HG03571 (cell line): ENCODE results near the gene ZBTB12.
"Not testable (repeated sequence)": the region's sequence is repeated elsewhere in the genome, so short reads cannot be mapped to it uniquely, and the experiment has no call there.

ENCODE experiments used
- ATAC-seq: cut with Tn5 transposase; IDR thresholded peaks from one replicate; pipeline ENCODE4 v1.9.1; 2021; ENCODE audit not compliant: unreplicated experiment

The ZBTB12 gene, protein sequence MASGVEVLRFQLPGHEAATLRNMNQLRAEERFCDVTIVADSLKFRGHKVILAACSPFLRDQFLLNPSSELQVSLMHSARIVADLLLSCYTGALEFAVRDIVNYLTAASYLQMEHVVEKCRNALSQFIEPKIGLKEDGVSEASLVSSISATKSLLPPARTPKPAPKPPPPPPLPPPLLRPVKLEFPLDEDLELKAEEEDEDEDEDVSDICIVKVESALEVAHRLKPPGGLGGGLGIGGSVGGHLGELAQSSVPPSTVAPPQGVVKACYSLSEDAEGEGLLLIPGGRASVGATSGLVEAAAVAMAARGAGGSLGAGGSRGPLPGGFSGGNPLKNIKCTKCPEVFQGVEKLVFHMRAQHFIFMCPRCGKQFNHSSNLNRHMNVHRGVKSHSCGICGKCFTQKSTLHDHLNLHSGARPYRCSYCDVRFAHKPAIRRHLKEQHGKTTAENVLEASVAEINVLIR

DNA sequence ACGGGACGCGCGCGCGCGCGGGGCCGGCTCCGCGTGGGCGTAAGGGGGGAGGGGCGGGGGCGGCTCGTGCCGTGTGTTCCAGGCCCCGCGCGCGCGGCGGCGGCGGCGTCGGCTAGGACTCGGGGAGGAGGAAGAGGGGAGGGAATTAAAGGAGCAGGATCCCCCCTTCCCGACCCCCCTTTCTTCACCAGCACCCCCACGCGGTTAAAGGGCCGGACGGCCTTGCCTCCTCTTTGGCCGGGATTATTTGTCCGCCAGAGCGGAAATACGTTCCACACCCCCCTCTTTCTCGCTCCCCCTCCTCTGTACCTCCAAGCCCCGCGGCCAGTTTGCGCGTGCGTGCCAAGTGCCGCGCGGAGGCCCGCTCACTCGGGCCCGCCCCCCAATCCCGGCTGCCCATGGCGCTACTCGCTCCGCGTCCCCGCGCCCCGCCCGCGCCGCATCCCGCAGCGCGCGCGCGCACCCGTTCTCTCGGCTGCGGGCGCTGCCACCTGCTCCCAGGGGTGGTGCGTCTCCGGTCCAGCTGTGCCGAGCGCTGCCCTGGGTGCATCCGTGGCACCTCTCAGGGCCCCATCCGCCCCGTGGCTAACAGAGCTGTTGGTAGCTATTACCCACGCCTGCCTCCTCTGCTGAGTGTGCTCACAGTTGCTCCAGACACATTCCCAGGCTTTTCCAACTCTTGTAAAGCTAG lies at the start of gene ZBTB12:
ZBTB12 (minus strand) TSS at position 134 of the 691 bp plus-strand sequence. CDS start 781 bp downstream, outside the sequence.
- ATAC-seq: peak; percentile 39

DNA sequence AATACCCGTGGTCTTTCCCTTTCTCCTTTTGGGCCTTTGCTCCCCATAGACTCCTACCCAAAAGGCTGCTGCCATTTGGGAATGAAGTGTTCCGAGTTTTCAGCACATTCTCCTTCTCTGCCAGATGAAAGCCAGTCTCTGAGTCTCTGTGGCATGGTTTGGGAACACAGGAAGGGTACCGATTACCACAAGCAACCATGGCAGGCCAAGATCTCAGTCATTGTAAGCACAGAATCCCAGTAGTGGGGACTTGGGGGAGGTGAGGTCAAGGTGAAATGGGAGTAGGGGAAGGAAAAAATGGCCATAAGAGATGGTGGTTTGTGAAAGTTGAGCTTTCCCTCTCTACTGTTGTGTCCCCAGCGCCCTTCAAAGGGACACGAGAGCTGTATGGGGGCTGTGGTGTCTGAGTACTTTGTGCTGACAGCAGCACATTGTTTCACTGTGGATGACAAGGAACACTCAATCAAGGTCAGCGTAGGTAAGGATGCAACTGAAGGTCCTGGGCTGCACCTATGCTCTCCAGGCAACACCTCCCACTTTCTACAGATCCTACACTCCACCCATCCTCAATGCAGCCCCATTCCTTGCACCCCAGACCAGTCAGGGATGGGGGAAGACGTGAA lies 48.2 kb upstream of the ZBTB12 start:
- no peak for ATAC-seq

DNA sequence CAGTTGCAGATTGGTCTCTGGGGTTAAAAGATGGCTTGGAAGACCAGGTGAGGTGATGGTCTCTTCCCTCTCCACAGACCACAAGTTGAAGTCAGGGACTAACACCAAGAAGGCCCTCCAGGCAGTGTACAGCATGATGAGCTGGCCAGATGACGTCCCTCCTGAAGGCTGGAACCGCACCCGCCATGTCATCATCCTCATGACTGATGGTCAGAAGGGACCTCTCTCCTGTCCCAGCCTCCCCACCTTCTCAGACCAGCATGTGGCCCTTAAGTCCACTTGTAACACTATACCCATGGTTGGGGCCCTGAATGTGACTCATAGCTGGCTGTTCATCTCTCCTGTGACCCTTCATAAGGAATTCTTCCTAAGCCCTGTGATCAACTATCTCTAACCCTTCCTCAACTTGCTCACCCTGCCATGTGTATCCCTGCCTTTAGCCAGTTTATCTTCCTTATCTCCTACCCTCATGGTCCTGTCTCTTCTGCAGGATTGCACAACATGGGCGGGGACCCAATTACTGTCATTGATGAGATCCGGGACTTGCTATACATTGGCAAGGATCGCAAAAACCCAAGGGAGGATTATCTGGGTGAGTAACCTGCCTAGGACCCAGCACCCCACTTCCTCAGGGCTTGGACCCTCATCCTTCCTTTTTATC lies 47.0 kb upstream of the ZBTB12 start:
- ATAC-seq: no peak

DNA sequence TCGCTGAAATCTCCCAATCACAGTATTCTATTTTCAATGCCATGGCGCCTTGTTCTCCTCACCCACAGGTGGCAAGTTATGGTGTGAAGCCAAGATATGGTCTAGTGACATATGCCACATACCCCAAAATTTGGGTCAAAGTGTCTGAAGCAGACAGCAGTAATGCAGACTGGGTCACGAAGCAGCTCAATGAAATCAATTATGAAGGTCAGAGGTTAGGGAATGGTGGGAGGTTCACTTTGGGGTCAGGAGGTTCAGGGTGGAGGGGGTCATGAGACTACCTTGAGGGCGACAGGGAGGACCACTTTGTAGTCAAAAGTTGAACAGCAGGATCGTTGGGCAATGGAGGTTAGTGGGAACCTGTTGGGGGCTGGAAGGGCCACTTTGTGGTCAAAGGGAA lies 46.4 kb upstream of the ZBTB12 start:
- no peak for ATAC-seq

DNA sequence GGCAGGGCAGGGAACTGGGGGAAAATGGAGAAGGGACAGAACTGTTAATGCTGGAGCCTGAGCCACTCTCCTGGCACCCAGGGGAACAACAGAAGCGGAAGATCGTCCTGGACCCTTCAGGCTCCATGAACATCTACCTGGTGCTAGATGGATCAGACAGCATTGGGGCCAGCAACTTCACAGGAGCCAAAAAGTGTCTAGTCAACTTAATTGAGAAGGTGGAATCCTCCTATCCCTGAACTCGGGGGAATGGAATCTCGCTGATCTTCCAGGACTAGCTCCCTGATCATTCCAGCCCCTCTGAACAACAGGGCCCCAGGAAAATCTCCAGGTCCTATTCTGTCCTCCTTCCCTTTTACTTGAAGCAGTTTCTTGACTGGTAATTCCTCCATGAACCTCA lies 46.0 kb upstream of the ZBTB12 start:
- ATAC-seq: no peak

DNA sequence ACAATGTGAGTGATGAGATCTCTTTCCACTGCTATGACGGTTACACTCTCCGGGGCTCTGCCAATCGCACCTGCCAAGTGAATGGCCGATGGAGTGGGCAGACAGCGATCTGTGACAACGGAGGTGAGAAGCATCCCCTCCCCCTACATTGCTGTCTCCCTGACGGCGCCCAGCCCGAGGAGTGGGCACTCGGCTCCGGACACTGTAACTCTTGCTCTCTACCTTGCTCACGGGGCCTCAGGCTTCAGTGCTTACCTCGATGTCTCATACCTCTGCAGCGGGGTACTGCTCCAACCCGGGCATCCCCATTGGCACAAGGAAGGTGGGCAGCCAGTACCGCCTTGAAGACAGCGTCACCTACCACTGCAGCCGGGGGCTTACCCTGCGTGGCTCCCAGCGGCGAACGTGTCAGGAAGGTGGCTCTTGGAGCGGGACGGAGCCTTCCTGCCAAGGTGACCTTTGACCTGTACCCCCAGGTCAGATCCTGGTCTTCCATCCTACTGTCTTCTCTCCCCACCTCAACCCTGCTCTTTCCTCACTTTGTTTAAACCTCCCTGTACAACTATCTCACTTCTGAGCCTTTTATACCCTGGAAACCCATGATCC lies 45.3 kb upstream of the ZBTB12 start:
- no peak for ATAC-seq

DNA sequence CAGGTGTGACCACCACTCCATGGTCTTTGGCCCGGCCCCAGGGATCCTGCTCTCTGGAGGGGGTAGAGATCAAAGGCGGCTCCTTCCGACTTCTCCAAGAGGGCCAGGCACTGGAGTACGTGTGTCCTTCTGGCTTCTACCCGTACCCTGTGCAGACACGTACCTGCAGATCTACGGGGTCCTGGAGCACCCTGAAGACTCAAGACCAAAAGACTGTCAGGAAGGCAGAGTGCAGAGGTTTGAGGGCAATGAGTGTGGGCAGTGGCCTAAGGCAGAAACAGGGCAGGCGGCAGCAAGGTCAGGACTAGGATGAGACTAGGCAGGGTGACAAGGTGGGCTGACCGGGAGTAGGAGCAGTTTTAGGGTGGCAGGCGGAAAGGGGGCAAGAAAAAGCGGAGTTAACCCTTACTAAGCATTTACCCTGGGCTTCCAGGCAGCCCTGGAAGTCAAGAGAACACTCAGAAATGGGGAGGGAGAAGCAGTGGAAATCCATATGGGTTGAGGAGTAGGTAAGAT lies 44.5 kb upstream of the ZBTB12 start:
- ATAC-seq: no peak

DNA sequence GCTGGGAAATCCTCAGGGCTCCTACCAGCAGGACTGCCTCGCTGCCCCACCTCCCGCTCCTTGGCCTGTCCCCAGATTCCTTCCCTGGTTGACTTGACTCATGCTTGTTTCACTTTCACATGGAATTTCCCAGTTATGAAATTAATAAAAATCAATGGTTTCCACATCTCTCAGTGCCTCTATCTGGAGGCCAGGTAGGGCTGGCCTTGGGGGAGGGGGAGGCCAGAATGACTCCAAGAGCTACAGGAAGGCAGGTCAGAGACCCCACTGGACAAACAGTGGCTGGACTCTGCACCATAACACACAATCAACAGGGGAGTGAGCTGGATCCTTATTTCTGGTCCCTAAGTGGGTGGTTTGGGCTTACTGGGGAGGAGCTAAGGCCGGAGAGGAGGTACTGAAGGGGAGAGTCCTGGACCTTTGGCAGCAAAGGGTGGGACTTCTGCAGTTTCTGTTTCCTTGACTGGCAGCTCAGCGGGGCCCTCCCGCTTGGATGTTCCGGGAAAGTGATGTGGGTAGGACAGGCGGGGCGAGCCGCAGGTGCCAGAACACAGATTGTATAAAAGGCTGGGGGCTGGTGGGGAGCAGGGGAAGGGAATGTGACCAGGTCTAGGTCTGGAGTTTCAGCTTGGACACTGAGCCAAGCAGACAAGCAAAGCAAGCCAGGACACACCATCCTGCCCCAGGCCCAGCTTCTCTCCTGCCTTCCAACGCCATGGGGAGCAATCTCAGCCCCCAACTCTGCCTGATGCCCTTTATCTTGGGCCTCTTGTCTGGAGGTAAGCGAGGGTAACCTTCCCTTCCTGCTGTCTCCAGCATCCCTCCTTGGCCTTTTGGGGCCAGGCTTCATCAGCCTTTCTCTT lies 43.9 kb upstream of the ZBTB12 start, which contains the start of gene CFB:
CFB (plus strand) TSS at position 589 of the 863 bp plus-strand sequence; CDS start at position 716, 127 bp downstream.
- ATAC-seq: no peak

DNA sequence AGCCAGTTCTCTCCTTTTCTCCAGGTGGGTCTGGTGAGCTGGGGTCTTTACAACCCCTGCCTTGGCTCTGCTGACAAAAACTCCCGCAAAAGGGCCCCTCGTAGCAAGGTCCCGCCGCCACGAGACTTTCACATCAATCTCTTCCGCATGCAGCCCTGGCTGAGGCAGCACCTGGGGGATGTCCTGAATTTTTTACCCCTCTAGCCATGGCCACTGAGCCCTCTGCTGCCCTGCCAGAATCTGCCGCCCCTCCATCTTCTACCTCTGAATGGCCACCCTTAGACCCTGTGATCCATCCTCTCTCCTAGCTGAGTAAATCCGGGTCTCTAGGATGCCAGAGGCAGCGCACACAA lies 43.2 kb upstream of the ZBTB12 start:
- ATAC-seq: no peak

DNA sequence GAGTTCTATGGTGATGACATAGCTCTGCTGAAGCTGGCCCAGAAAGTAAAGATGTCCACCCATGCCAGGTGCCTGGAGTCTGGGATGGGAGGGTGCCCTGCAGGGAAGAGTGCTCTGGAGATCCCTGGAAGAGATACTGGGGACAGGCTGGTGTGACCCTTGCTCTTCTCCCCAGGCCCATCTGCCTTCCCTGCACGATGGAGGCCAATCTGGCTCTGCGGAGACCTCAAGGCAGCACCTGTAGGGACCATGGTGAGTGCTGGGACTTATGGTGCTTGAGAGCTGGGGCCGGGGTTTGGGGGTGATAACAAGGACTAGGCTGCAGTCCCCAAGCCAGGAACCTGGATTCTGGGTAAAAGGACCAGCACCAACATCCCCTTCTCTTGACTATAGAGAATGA lies 41.9 kb upstream of the ZBTB12 start:
- no peak for ATAC-seq

DNA sequence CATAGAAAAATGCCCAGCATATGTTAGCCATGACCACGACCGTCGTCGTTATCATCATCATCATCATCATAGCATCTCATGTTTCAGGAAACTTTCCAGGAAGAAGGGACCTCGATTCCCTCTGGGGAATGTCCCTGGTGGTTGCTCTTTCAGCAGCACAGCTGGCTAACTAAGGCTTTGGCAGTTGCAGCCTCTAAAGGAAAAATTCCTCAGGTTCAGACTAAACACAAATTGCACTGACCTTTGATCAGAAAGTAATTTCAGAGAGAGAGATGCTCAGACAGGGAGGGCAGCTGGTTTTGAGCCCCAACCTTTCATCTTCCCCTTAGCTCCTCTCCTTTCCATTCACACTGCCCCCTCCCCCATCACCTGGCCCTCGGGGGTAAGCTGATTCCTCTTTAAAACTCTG lies 38.4 kb upstream of the ZBTB12 start:
- ATAC-seq: no peak

DNA sequence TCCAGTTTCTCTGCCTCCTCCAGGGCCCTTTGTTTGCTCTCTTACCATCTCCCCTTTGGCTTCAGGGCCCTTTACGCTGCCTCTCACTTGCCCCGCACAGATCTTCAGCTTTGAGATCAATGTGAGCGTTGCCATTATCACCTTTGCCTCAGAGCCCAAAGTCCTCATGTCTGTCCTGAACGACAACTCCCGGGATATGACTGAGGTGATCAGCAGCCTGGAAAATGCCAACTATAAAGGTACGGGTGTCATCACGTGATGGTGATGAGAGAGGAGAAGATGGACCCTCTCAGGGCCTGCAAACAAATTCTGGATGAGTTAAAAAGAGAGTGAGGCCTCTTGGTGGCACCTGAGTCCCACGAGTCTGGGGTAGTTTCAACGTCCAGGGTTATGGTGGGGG lies 33.9 kb upstream of the ZBTB12 start:
- no peak for ATAC-seq

DNA sequence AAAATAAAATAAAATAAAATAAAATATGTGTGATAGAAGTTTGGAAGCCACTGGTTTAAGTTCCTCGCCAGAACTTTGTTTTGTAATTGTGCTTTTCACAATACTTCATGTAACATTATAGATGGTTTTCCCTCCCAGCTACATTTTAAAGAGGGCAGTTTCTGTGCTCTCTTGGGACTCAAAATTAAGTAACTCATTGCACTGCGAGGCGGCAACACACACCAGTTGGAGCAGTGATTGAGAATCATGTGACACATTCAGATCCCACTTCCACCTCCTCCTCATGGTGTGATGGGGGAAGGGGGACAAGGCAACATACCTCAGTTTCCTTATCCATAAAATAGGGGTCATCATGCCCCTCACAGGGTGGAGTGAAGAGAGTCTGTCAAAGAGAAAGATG lies 33.1 kb upstream of the ZBTB12 start:
- ATAC-seq: no peak

DNA sequence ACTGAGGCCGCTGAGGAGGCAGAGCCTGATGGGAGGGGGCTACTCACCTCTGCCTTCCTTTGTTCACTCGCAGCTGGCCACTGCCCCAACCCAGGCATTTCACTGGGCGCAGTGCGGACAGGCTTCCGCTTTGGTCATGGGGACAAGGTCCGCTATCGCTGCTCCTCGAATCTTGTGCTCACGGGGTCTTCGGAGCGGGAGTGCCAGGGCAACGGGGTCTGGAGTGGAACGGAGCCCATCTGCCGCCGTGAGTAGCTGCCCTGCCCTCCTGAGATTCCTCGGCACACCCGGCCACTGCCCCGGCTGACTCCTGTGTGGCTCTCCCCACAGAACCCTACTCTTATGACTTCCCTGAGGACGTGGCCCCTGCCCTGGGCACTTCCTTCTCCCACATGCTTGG lies 31.7 kb upstream of the ZBTB12 start:
- ATAC-seq: no peak

DNA sequence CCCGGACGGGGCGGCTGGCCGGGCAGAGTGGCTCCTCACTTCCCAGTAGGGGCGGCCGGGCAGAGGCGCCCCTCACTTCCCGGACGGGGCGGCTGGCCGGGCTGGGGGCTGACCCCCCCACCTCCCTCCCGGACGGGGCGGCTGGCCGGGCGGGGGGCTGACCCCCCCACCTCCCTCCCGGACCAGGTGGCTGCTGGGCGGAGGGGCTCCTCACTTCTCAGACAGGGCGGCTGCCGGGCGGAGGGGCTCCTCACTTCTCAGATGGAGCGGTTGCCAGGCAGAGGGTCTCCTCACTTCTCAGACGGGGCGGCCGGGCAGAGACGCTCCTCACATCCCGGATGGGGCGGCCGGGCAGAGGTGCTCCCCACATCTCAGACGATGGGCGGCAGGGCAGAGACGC lies 30.3 kb upstream of the ZBTB12 start:
- ATAC-seq: not testable (repeated sequence)

DNA sequence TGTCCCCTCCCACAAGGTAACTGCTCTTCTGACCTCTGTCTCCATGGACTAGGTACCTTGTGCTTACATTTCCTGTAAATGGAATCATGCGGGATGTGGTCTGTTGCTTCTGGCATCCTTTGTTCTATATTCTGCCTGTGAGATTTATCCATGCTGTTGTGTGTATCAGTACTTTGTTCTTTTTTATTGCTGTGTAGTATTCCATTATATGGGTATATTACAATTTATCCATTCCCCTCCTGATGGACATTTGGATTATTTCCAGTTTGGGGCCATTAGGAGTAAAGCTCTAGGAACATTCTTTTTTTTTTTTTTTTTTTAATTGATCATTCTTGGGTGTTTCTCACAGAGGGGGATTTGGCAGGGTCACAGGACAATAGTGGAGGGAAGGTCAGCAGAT lies 29.1 kb upstream of the ZBTB12 start:
- ATAC-seq: no peak

DNA sequence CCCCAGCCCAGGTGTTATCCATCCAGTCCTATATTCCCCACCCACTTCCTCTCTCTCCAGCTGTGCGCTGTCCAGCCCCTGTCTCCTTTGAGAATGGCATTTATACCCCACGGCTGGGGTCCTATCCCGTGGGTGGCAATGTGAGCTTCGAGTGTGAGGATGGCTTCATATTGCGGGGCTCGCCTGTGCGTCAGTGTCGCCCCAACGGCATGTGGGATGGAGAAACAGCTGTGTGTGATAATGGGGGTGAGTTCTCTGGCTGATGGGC lies 26.7 kb upstream of the ZBTB12 start:
- no peak for ATAC-seq

DNA sequence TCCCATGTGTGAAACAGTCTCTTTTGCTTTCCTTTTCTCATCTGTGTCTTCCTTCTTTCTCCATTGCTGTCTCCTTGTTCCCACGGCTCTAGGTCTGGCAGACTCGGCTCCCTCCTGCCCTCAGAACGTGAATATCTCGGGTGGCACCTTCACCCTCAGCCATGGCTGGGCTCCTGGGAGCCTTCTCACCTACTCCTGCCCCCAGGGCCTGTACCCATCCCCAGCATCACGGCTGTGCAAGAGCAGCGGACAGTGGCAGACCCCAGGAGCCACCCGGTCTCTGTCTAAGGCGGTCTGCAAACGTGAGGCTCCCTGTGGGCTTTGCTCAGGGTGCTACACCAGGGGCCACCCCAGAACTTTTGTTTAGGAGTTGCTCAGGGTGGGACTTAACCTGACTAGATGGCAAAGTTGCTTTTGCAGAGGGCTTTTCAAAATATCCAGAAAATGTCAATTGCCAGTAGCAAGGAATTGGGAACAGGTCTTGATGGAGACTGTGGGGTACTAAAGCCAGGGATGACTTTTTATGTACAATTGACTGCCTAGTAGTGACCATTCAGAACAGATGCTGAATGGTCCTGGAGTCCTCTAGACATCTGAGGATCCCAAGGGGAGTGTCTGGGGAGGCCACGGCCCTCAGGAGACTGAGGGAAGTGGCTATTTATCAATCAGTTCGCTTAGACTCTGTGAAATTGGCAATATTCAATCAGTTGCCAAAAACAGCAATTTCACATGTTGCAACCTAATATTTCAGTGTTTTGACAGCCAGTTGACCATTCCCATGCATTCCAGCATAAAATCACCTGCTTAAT lies 26.2 kb upstream of the ZBTB12 start:
- ATAC-seq: no peak

DNA sequence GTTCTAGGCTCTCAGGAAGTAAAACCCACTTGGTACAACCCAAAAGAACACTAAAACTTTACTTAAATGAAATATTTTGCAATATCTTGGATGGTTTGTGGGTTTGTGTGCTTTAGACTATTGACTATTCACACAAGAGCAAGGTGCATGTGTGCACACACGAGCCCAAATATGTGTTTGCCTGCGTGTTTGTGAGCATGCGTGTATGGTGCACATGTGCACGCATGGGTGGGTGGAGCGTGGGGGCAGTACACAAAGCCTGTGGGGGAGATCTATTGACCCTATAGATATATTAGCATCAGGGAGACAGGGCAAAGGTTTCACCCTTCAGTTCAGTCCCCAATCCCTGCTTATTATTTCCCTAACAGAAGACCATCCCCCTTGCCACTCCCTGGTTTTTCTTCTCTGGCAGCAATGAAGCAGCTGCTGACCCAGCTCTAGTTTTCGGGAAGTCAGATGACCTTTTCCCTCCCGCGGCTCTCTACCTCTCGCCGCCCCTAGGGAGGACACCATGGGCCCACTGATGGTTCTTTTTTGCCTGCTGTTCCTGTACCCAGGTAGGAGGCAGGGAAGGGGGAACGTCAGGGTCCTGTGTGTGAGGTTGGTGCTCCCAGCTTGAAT lies 25.5 kb upstream of the ZBTB12 start, which contains the start of gene C2:
C2 (plus strand) TSS at position 476 of the 621 bp plus-strand sequence; CDS start at position 512, 36 bp downstream.
- no peak for ATAC-seq
